ENCODE data around the gene ZDHHC18. TPM values are rescaled to one million over a fixed set of nuclear protein-coding genes. Genes with fewer than 3 reads are reported as not detected.
"Not testable (repeated sequence)": the region's sequence is repeated elsewhere in the genome, so short reads cannot be mapped to it uniquely, and the experiment has no call there.

The ZDHHC18 gene
- total RNA-seq, 1 donor from 2014 or later = 11.8 TPM

DNA sequence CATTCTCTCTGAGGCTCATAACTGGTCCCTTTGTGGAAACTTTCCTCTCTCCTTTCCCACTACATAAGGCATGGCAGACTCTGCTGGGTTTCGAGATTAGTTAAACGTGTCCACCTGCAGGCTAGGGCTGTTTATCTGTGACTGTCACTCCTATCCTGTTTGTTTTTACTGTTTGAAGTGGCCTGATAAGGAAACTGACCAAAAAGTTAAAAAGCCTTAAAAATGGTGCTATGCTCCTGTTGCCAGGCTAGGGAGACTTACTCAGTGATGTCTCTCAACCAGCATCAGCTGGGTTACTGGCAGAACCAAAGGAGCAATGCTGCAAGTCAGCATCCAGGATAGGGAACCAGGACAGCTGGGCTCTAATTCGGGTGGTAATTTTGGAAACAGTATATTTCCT is 34.9 kb upstream of the ZDHHC18 start:
- DNase-seq = no peak
- intact Hi-C loops (cut with micrococcal nuclease) = no loop called here
- Histone ChIP-seq H3K4me3 (peak overlapping the region; percentile 16), H3K27ac (replicated peaks) (peak overlapping the region; percentile 97), H3K27me3 (ENCODE audit: low read depth) (no peaks in the 10 kb centered on the region), H3K9me3 (replicated peaks) (no peaks in the 10 kb centered on the region), H3K4me1 (peaks cover 60% of the 10 kb centered on the region), H3K36me3 (peaks cover 19% of the 10 kb centered on the region)
- TF ChIP-seq, protein P1, sequence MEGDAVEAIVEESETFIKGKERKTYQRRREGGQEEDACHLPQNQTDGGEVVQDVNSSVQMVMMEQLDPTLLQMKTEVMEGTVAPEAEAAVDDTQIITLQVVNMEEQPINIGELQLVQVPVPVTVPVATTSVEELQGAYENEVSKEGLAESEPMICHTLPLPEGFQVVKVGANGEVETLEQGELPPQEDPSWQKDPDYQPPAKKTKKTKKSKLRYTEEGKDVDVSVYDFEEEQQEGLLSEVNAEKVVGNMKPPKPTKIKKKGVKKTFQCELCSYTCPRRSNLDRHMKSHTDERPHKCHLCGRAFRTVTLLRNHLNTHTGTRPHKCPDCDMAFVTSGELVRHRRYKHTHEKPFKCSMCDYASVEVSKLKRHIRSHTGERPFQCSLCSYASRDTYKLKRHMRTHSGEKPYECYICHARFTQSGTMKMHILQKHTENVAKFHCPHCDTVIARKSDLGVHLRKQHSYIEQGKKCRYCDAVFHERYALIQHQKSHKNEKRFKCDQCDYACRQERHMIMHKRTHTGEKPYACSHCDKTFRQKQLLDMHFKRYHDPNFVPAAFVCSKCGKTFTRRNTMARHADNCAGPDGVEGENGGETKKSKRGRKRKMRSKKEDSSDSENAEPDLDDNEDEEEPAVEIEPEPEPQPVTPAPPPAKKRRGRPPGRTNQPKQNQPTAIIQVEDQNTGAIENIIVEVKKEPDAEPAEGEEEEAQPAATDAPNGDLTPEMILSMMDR (IDR thresholded peaks at IDR 0.05; ENCODE audit: borderline replicate concordance) = no peak

- no peak overlapping the region for H3K27ac ChIP-seq (replicated peaks)
- peaks cover 60% of the 10 kb centered on the region for H3K4me1 ChIP-seq
- H3K4me3 ChIP-seq = no peak overlapping the region
- TF ChIP-seq, protein P1 (IDR thresholded peaks at IDR 0.05; ENCODE audit: borderline replicate concordance) = no peak
- DNase-seq = no peak
- H3K27me3 ChIP-seq (ENCODE audit: low read depth) = no peaks in the 10 kb centered on the region
- no peaks in the 10 kb centered on the region for H3K9me3 ChIP-seq (replicated peaks)
- intact Hi-C loops (cut with micrococcal nuclease) = no loop called here
- H3K36me3 ChIP-seq = peaks cover 19% of the 10 kb centered on the region
Observed at GRCh38 chr1:26792924-26793323, 33.6 kb upstream of the ZDHHC18 start.

- Histone ChIP-seq H3K4me1 (peaks cover 61% of the 10 kb centered on the region), H3K36me3 (peaks cover 19% of the 10 kb centered on the region), H3K27ac (replicated peaks) (no peak overlapping the region), H3K9me3 (replicated peaks) (no peaks in the 10 kb centered on the region), H3K4me3 (no peak overlapping the region), H3K27me3 (ENCODE audit: low read depth) (no peaks in the 10 kb centered on the region)
- intact Hi-C loops (cut with micrococcal nuclease) = no loop called here
- no peak for DNase-seq
- TF ChIP-seq, protein P1 (IDR thresholded peaks at IDR 0.05; ENCODE audit: borderline replicate concordance) = no peak
Observed at GRCh38 chr1:26794391-26794790, 32.1 kb upstream of the ZDHHC18 start.

GRCh38 chr1:26797627-26798026 is 28.9 kb upstream of the ZDHHC18 start:
- Histone ChIP-seq H3K4me1 (peaks cover 64% of the 10 kb centered on the region), H3K27ac (replicated peaks) (peak overlapping the region; percentile 95), H3K36me3 (peaks cover 19% of the 10 kb centered on the region), H3K9me3 (replicated peaks) (no peaks in the 10 kb centered on the region), H3K27me3 (ENCODE audit: low read depth) (no peaks in the 10 kb centered on the region), H3K4me3 (peak overlapping the region; percentile 43)
- TF ChIP-seq, protein P1 (IDR thresholded peaks at IDR 0.05; ENCODE audit: borderline replicate concordance) = no peak
- intact Hi-C loops (cut with micrococcal nuclease) = no loop called here
- no peak for DNase-seq

GRCh38 chr1:26799479-26800142 is 26.9 kb upstream of the ZDHHC18 start:
- Histone ChIP-seq H3K9me3 (replicated peaks) (no peaks in the 10 kb centered on the region), H3K4me3 (peak overlapping the region; percentile 38), H3K4me1 (peaks cover 65% of the 10 kb centered on the region), H3K27me3 (ENCODE audit: low read depth) (no peaks in the 10 kb centered on the region), H3K36me3 (peaks cover 7% of the 10 kb centered on the region), H3K27ac (replicated peaks) (peak overlapping the region; percentile 95)
- intact Hi-C loops (cut with micrococcal nuclease) = no loop called here
- TF ChIP-seq, protein P1 (IDR thresholded peaks at IDR 0.05; ENCODE audit: borderline replicate concordance) = no peak
- peak; percentile 78 for DNase-seq

DNA sequence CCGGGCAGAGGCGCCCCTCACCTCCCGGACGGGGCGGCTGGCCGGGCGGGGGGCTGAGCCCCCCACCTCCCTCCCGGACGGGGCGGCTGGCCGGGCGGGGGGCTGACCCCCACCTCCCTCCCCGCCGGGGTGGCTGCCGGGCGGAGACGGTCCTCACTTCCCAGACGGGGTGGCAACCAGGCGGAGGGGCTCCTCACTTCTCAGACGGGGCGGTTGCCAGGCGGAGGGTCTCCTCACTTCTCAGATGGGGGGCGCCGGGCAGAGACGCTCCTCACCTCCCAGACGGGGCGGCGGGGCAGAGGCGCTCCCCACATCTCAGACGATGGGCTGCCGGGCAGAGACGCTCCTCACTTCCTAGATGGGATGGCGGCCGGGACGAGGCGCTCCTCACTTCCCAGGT is 22.6 kb upstream of the ZDHHC18 start:
- H3K9me3 ChIP-seq (replicated peaks); H3K36me3 ChIP-seq; H3K4me3 ChIP-seq; H3K27ac ChIP-seq (replicated peaks); intact Hi-C loops (cut with micrococcal nuclease); H3K27me3 ChIP-seq (ENCODE audit: low read depth); DNase-seq: not testable (repeated sequence)
- H3K4me1 ChIP-seq = peaks cover 36% of the 10 kb centered on the region
